Breast epithelium (tissue), 4 donors: ENCODE data around the gene ATG5. TPM values are rescaled to one million over a fixed set of nuclear protein-coding genes. Genes with fewer than 3 reads are reported as not detected.

Source experiments
- DNase-seq, 2 donors: peaks; one replicate each; pipeline ENCODE4 v3.0.0-alpha.2; 2019; ENCODE audit warnings: low spot score in 2 of 2
- H3K27ac ChIP-seq, 2 donors: fragments of 200-600 bp; sonication (generic) in 1 of 2; one replicate each; pipeline ENCODE4 v1.5.1; 2016 to 2019; ENCODE audit warnings: mild to moderate bottlenecking in 1 of 2
- H3K27me3 ChIP-seq, 2 donors: fragments of 200-600 bp; sonication (generic) in 1 of 2; one replicate each; pipeline versions ENCODE4 v1.5.1 to v1.6.0; 2017 to 2019; ENCODE audit warnings: control low read depth in 1 of 2, mild to moderate bottlenecking in 1 of 2
- H3K36me3 ChIP-seq: fragments of 200-600 bp; one replicate; pipeline ENCODE4 v1.5.1; 2019
- H3K4me1 ChIP-seq, 2 donors: fragments of 200-600 bp; sonication (generic); one replicate each; pipeline ENCODE4 v1.5.1; 2016 to 2019; ENCODE audit warnings: control low read depth in 1 of 2
- H3K4me3 ChIP-seq, 3 donors: fragments of 200-600 bp; sonication (generic); 1 replicate in 2 of 3; 2 replicates in 1 of 3; pipeline ENCODE4 v1.5.1; 2016 to 2019; ENCODE audit warnings: mild to moderate bottlenecking in 3 of 3, moderate library complexity in 2 of 3
- H3K9me3 ChIP-seq, 2 donors: fragments of 200-600 bp; sonication (generic) in 1 of 2; one replicate each; pipeline ENCODE4 v1.5.1; 2016 to 2019; ENCODE audit warnings: control low read depth in 1 of 2
- POLR2A ChIP-seq: fragments of 450-650 bp; IDR thresholded peaks from one replicate; pipeline ENCODE4 v1.6.1; 2016; ENCODE audit warnings: antibody characterized with exemption, mild to moderate bottlenecking, moderate library complexity
- POLR2AphosphoS5 ChIP-seq, 3 donors: sonication (generic); formaldehyde crosslinking; IDR thresholded peaks; one replicate each; pipeline ENCODE4 v1.6.1; 2017; ENCODE audit warnings: antibody characterized with exemption in 3 of 3
- intact Hi-C: fragments of 100-400 bp; cut with DNase I; formaldehyde crosslinking; loops from one replicate; pipeline ENCODE4 v1.15.1; 2023; ENCODE audit warnings: low total_unique reads
- total RNA-seq, 3 donors: library from RNA; depleted of rRNA; stranded (reverse); fragments of >200 nt; gene quantifications; one replicate each; pipeline ENCODE4 v1.1.0, GENCODE V29; 2016
- TF ChIP-seq, protein P1 (sequence below), 3 donors: fragments of 450-650 bp; IDR thresholded peaks; one replicate each; pipeline ENCODE4 v1.5.1; 2016 to 2017; ENCODE audit warnings: antibody characterized with exemption in 3 of 3, mild to moderate bottlenecking in 3 of 3, moderate library complexity in 3 of 3

ATG5 gene
- total RNA-seq, 3 donors from 2014 or later, result 35.8 to 51.1 (median 45.9) TPM

DNA sequence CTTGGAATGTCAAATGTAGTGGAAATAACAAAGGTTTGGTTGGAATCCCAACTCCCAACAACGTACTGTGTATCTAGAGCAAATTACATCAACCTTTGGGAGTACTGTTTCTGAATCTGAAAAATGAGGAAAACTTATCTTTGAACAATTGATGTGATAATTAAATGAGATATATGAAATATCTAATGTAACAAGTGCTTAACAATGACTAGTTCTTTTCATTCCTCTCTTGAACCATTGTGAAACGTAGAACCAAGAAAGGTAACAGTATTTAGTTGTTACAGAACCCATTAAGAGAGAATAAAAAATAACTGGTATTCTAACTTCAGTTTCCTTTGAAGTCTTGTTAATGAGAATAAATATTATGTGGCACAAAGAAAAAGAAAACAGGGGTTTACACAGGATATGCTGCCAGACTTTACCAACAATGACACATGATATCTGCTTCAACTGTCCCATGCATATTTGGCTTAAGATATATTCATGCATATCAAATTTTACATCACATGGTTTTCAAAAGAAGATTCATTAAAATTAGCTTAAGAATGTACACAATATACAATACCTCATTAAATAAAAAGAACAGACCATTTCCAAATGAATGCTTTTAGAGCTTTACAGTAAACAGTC, 111.8 kb downstream of the ATG5 start:
- TF ChIP-seq, protein P1, sequence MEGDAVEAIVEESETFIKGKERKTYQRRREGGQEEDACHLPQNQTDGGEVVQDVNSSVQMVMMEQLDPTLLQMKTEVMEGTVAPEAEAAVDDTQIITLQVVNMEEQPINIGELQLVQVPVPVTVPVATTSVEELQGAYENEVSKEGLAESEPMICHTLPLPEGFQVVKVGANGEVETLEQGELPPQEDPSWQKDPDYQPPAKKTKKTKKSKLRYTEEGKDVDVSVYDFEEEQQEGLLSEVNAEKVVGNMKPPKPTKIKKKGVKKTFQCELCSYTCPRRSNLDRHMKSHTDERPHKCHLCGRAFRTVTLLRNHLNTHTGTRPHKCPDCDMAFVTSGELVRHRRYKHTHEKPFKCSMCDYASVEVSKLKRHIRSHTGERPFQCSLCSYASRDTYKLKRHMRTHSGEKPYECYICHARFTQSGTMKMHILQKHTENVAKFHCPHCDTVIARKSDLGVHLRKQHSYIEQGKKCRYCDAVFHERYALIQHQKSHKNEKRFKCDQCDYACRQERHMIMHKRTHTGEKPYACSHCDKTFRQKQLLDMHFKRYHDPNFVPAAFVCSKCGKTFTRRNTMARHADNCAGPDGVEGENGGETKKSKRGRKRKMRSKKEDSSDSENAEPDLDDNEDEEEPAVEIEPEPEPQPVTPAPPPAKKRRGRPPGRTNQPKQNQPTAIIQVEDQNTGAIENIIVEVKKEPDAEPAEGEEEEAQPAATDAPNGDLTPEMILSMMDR (IDR thresholded peaks at IDR 0.05), result no peak
- no peak for TF ChIP-seq POLR2AphosphoS5 (IDR thresholded peaks at IDR 0.05)
- TF ChIP-seq POLR2A, result no peak
- no peaks in the 10 kb centered on the region for H3K4me1 ChIP-seq
- H3K36me3 ChIP-seq, result no peaks in the 10 kb centered on the region
- H3K9me3 ChIP-seq, result no peaks in the 10 kb centered on the region
- intact Hi-C loops, result no loop called here
- H3K4me3 ChIP-seq, result no peak overlapping the region
- DNase-seq, result no peak
- H3K27ac ChIP-seq, result no peak overlapping the region
- no peaks in the 10 kb centered on the region for H3K27me3 ChIP-seq

DNA sequence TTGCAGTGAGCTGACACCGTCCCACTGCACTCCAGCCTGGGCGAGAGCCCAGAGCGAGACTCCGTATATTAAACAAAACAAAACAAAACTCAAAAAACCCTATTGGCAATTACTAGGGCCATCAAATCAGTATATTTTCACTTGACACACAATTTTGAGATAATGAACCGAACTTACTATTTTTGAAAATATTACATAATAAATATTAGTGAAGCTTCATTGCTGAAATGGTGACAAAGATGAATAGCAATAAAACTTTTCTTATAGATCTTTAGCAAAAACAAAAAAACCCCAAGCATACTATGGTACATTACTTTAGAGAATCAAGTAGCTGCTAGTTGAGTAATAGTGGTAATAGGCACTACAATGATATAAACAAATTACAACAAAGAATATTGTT, 113.0 kb downstream of the ATG5 start:
- no peak overlapping the region for H3K27ac ChIP-seq
- H3K4me3 ChIP-seq, result no peak overlapping the region
- DNase-seq, result no peak
- TF ChIP-seq POLR2AphosphoS5 (IDR thresholded peaks at IDR 0.05) (no peak), POLR2A (no peak)
- TF ChIP-seq, protein P1 (IDR thresholded peaks at IDR 0.05), result no peak
- no peaks in the 10 kb centered on the region for H3K4me1 ChIP-seq
- H3K36me3 ChIP-seq, result no peaks in the 10 kb centered on the region
- intact Hi-C loops, result no loop called here
- no peaks in the 10 kb centered on the region for H3K9me3 ChIP-seq
- no peaks in the 10 kb centered on the region for H3K27me3 ChIP-seq

DNA sequence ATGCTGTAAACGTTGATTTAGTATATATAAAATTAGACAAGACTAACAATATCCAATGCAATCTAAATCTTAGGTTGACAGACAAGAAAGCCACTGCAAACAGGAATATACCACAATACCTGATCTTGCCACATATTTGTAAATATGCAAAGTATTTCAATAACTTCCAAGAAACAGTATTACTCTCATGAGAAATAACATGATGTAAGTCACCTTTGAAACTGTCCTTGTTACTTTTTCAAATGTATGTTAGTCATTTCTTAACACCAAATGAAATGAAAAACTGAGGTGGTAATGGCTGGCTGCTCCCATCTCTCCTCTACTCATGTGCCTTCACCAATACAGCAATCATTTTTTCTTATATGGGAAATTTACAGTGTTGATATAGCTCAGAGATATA, 118.7 kb downstream of the ATG5 start:
- Histone ChIP-seq H3K36me3 (no peaks in the 10 kb centered on the region), H3K4me3 (no peak overlapping the region), H3K27ac (no peak overlapping the region), H3K4me1 (no peaks in the 10 kb centered on the region), H3K9me3 (no peaks in the 10 kb centered on the region), H3K27me3 (no peaks in the 10 kb centered on the region)
- TF ChIP-seq POLR2AphosphoS5 (IDR thresholded peaks at IDR 0.05), result no peak
- TF ChIP-seq, protein P1 (IDR thresholded peaks at IDR 0.05), result no peak
- TF ChIP-seq POLR2A, result no peak
- no peak for DNase-seq
- intact Hi-C loops, result no loop called here

DNA sequence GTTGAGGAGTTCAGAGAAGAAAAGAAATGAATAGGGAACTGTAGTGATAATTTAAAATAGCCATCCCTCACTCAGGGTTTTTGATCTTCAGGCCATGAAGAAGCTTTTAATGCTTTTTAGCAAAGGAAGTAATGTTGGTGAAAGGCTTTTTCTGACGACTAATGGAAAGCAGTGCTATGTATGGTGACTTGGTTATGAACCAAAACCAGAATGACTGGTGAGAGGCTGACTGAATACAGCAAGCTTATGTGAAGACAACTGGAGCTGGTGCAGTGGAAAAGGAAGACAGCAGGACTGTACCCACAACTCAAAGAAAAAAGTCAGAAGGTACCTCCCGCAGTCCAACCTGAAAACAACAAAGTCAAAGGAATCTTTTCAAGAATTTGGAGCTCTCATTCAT, 120.6 kb downstream of the ATG5 start:
- intact Hi-C loops, result no loop called here
- no peak overlapping the region for H3K27ac ChIP-seq
- DNase-seq, result no peak

DNA sequence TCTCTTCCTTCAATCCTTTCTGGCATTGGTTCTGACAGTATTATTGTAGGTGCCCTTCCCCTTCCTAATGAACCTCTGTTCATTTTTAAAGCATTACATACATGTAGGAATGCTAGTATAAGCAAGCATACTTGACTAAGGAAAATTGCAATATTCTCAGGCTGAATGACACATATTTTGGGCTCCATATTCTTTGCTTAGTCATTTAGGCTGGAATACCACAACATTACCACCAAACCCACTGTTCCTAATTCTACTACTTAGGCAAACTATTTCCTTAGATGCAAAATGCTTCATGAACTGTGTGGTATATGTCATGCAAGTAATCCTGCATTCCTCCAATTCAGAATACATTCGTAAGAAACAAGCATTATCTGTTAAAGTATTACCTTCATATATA, 125.6 kb downstream of the ATG5 start:
- Histone ChIP-seq H3K36me3 (no peaks in the 10 kb centered on the region), H3K9me3 (no peaks in the 10 kb centered on the region), H3K27me3 (no peaks in the 10 kb centered on the region), H3K4me1 (no peaks in the 10 kb centered on the region), H3K4me3 (no peak overlapping the region), H3K27ac (no peak overlapping the region)
- no peak for DNase-seq
- intact Hi-C loops, result no loop called here
- TF ChIP-seq, protein P1 (IDR thresholded peaks at IDR 0.05), result no peak
- TF ChIP-seq POLR2A (no peak), POLR2AphosphoS5 (IDR thresholded peaks at IDR 0.05) (no peak)

More for the DNA sequence above, 120.6 kb downstream of the ATG5 start:
- TF ChIP-seq, protein P1 (IDR thresholded peaks at IDR 0.05), result no peak
- no peak for TF ChIP-seq POLR2A
- TF ChIP-seq POLR2AphosphoS5 (IDR thresholded peaks at IDR 0.05), result no peak
- no peaks in the 10 kb centered on the region for H3K27me3 ChIP-seq
- no peaks in the 10 kb centered on the region for H3K36me3 ChIP-seq
- no peak overlapping the region for H3K4me3 ChIP-seq
- no peaks in the 10 kb centered on the region for H3K9me3 ChIP-seq
- no peaks in the 10 kb centered on the region for H3K4me1 ChIP-seq
